IPS-18c (cell line): ENCODE measurements around the gene TRPM3.
"Not testable (repeated sequence)": the region's sequence is repeated elsewhere in the genome, so short reads cannot be mapped to it uniquely, and the experiment has no call there.

ENCODE experiments used
- H3K4me3 ChIP-seq: 2 replicates; pipeline ENCODE4 v1.7.0; 2013; ENCODE audit warnings: low read depth, mild to moderate bottlenecking, low read length, moderate library complexity; ENCODE audit not compliant: insufficient read depth
- H3K9me3 ChIP-seq: one replicate; pipeline ENCODE4 v1.6.1; 2013; ENCODE audit warnings: mild to moderate bottlenecking, low read length, moderate library complexity; ENCODE audit not compliant: control insufficient read depth, insufficient read depth

The TRPM3 gene

GRCh38 chr9:70795841-70796240, 325.6 kb downstream of the TRPM3 start:
- no peaks in the 10 kb centered on the region for H3K9me3 ChIP-seq

GRCh38 chr9:70792796-70793195, 328.6 kb downstream of the TRPM3 start:
- H3K4me3 ChIP-seq: no peak overlapping the region
- H3K9me3 ChIP-seq: no peaks in the 10 kb centered on the region

More at GRCh38 chr9:70795841-70796240, 325.6 kb downstream of the TRPM3 start:
- H3K4me3 ChIP-seq: no peak overlapping the region

GRCh38 chr9:70791936-70792335, 329.5 kb downstream of the TRPM3 start:
- Histone ChIP-seq H3K9me3 (no peaks in the 10 kb centered on the region), H3K4me3 (no peak overlapping the region)

GRCh38 chr9:70789086-70789485, 332.3 kb downstream of the TRPM3 start:
- Histone ChIP-seq H3K4me3 (no peak overlapping the region), H3K9me3 (no peaks in the 10 kb centered on the region)

- no peaks in the 10 kb centered on the region for H3K9me3 ChIP-seq
- H3K4me3 ChIP-seq: no peak overlapping the region
Observed at GRCh38 chr9:70784456-70784855, 337.0 kb downstream of the TRPM3 start.

GRCh38 chr9:70778568-70778967, 342.9 kb downstream of the TRPM3 start:
- Histone ChIP-seq H3K9me3 (no peaks in the 10 kb centered on the region), H3K4me3 (no peak overlapping the region)

GRCh38 chr9:70773579-70773978, 347.8 kb downstream of the TRPM3 start:
- Histone ChIP-seq H3K9me3 (no peaks in the 10 kb centered on the region), H3K4me3 (no peak overlapping the region)

GRCh38 chr9:70772601-70773000, 348.8 kb downstream of the TRPM3 start:
- Histone ChIP-seq H3K9me3 (no peaks in the 10 kb centered on the region), H3K4me3 (no peak overlapping the region)

GRCh38 chr9:70765946-70766345, 355.5 kb downstream of the TRPM3 start:
- Histone ChIP-seq H3K4me3 (no peak overlapping the region), H3K9me3 (no peaks in the 10 kb centered on the region)

GRCh38 chr9:70761139-70761670, 360.2 kb downstream of the TRPM3 start:
- no peaks in the 10 kb centered on the region for H3K9me3 ChIP-seq
- H3K4me3 ChIP-seq: no peak overlapping the region

GRCh38 chr9:70760228-70760627, 361.2 kb downstream of the TRPM3 start:
- Histone ChIP-seq H3K9me3 (no peaks in the 10 kb centered on the region), H3K4me3 (no peak overlapping the region)

GRCh38 chr9:70753311-70753710, 368.1 kb downstream of the TRPM3 start:
- Histone ChIP-seq H3K9me3 (no peaks in the 10 kb centered on the region), H3K4me3 (no peak overlapping the region)

GRCh38 chr9:70749066-70749465, 372.4 kb downstream of the TRPM3 start:
- H3K9me3 ChIP-seq: no peaks in the 10 kb centered on the region
- H3K4me3 ChIP-seq: no peak overlapping the region

- Histone ChIP-seq H3K9me3 (no peaks in the 10 kb centered on the region), H3K4me3 (no peak overlapping the region)
Observed at GRCh38 chr9:70747261-70747718, 374.1 kb downstream of the TRPM3 start.

GRCh38 chr9:70746760-70747159, 374.7 kb downstream of the TRPM3 start:
- no peaks in the 10 kb centered on the region for H3K9me3 ChIP-seq
- no peak overlapping the region for H3K4me3 ChIP-seq

- Histone ChIP-seq H3K9me3 (no peaks in the 10 kb centered on the region), H3K4me3 (no peak overlapping the region)
Observed at GRCh38 chr9:70746316-70746715, 375.1 kb downstream of the TRPM3 start.

- H3K9me3 ChIP-seq, H3K4me3 ChIP-seq: not testable (repeated sequence)
Observed at GRCh38 chr9:70724794-70725193, 396.6 kb downstream of the TRPM3 start.

GRCh38 chr9:70724025-70724424, 397.4 kb downstream of the TRPM3 start:
- not testable (repeated sequence) for H3K4me3 ChIP-seq, H3K9me3 ChIP-seq

GRCh38 chr9:70706797-70707196, 414.6 kb downstream of the TRPM3 start:
- not testable (repeated sequence) for H3K4me3 ChIP-seq

More at GRCh38 chr9:70706797-70707196, 414.6 kb downstream of the TRPM3 start:
- not testable (repeated sequence) for H3K9me3 ChIP-seq
